Gastrocnemius medialis (tissue), 4 donors: ENCODE results near the gene TMCC2. TPM values are rescaled to one million over a fixed set of nuclear protein-coding genes. Genes with fewer than 3 reads are reported as not detected.
A peak's percentile ranks its signal among the peaks of the same experiment; 100 is the strongest.

ENCODE experiments used
- ATAC-seq, 2 donors: fragments of 150-250 bp; one replicate each; pipeline ENCODE4 v1.9.1; 2016
- DNase-seq, 2 donors: peaks; one replicate each; pipeline ENCODE4 v3.0.0-alpha.2; 2019
- H3K27ac ChIP-seq, 4 donors: fragments of 200-600 bp; sonication (generic); 1 replicate in 1 of 4; 2 replicates in 3 of 4; pipeline ENCODE4 v1.5.1; 2016 to 2018; ENCODE audit warnings: mild to moderate bottlenecking in 2 of 4, moderate library complexity in 1 of 4
- H3K27me3 ChIP-seq, 3 donors: fragments of 200-600 bp; sonication (generic) in 2 of 3; 1 replicate in 1 of 3; 2 replicates in 2 of 3; pipeline versions ENCODE4 v1.5.1 to v1.6.0; 2016 to 2019; ENCODE audit warnings: mild to moderate bottlenecking in 1 of 3, moderate library complexity in 1 of 3
- H3K36me3 ChIP-seq, 2 donors: fragments of 200-600 bp; sonication (generic) in 1 of 2; one replicate each; pipeline ENCODE4 v1.5.1; 2017 to 2018
- H3K4me1 ChIP-seq, 2 donors: fragments of 200-600 bp; sonication (generic) in 1 of 2; one replicate each; pipeline ENCODE4 v1.5.1; 2016 to 2017; ENCODE audit warnings: mild to moderate bottlenecking in 2 of 2
- H3K4me3 ChIP-seq, 4 donors: fragments of 200-600 bp; sonication (generic) in 3 of 4; 1 replicate in 1 of 4; 2 replicates in 3 of 4; pipeline ENCODE4 v1.5.1; 2016 to 2019; ENCODE audit warnings: mild to moderate bottlenecking in 2 of 4
- H3K9me3 ChIP-seq, 3 donors: fragments of 200-600 bp; sonication (generic) in 2 of 3; 1 replicate in 1 of 3; 2 replicates in 2 of 3; pipeline ENCODE4 v1.5.1; 2016 to 2019
- POLR2A ChIP-seq, 2 donors: fragments of 450-650 bp; IDR thresholded peaks; one replicate each; pipeline ENCODE4 v1.6.1; 2017; ENCODE audit warnings: antibody characterized with exemption in 2 of 2, mild to moderate bottlenecking in 2 of 2, moderate library complexity in 2 of 2
- in situ Hi-C, 4 donors: fragments of 200-750 bp; cut with MboI; loops; one replicate each; pipeline versions ENCODE4 v1.15.0 to v1.8.0; 2017; ENCODE audit warnings: low sequenced_read_pairs in 4 of 4
- intact Hi-C: fragments of 100-400 bp; cut with DNase I; formaldehyde crosslinking; loops from one replicate; pipeline ENCODE4 v1.15.1; 2023; ENCODE audit warnings: low total_unique reads
- total RNA-seq, 4 donors: library from RNA; depleted of rRNA; stranded (reverse); fragments of >200 nt; gene quantifications; one replicate each; pipeline versions ENCODE4 v1.1.0 to v1.2.3, GENCODE V29; 2016
- TF ChIP-seq, protein P1 (sequence below), 5 experiments: fragments of 450-650 bp in 3 of 5; fragments of 200-600 bp in 2 of 5; sonication (generic) in 2 of 5; IDR thresholded peaks in 4 of 5; conservative IDR thresholded peaks in 1 of 5; 1 replicate in 4 of 5; 2 replicates in 1 of 5; pipeline ENCODE4 v1.5.1; 2016 to 2019; ENCODE audit warnings: antibody characterized with exemption in 5 of 5, mild to moderate bottlenecking in 3 of 5, moderate library complexity in 3 of 5

TMCC2 gene
- total RNA-seq, 4 donors from 2014 or later = 1.1 to 7.6 (median 5.6) TPM

DNA sequence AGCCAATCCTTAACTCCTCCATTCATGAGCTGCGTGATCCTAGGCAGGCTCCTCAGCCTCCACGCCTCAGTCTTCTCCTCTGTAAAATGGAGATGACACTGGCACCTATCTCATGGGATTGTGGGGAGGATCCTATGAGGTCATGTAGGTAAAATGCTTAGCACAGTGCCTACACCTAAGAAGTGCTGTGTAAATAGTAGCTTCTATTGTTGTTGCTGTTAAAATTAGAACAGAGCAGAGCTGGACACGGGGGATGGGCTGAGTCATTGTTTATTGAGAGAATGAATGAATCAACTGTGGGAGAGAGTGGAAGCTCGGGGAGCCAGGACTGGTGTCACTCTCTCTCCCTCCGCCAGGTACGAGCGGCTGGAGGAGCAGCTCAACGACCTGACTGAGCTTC, 43.0 kb downstream of the TMCC2 start:
- Histone ChIP-seq H3K9me3 (no peaks in the 10 kb centered on the region), H3K27ac (peak overlapping the region; percentile 77 to 91 (median 82)), H3K4me3 (no peak overlapping the region), H3K36me3 (peaks cover 0 to 5% of the 10 kb centered on the region in 2 donors), H3K27me3 (no peaks in the 10 kb centered on the region), H3K4me1 (peaks cover 29 to 43% of the 10 kb centered on the region in 2 donors)
- DNase-seq = peak; percentile 68 to 80
- in situ Hi-C loops = loop anchor here in 2 of 4 donors (5.0 to 25.0 kb wide), 2 partner anchors 57 to 283 kb away; no protein-coding TSS in a partner anchor
- intact Hi-C loops = no loop called here
- TF ChIP-seq POLR2A (IDR thresholded peaks at IDR 0.05) = peak in 1 of 2 donors; percentile 9
- TF ChIP-seq, protein P1, sequence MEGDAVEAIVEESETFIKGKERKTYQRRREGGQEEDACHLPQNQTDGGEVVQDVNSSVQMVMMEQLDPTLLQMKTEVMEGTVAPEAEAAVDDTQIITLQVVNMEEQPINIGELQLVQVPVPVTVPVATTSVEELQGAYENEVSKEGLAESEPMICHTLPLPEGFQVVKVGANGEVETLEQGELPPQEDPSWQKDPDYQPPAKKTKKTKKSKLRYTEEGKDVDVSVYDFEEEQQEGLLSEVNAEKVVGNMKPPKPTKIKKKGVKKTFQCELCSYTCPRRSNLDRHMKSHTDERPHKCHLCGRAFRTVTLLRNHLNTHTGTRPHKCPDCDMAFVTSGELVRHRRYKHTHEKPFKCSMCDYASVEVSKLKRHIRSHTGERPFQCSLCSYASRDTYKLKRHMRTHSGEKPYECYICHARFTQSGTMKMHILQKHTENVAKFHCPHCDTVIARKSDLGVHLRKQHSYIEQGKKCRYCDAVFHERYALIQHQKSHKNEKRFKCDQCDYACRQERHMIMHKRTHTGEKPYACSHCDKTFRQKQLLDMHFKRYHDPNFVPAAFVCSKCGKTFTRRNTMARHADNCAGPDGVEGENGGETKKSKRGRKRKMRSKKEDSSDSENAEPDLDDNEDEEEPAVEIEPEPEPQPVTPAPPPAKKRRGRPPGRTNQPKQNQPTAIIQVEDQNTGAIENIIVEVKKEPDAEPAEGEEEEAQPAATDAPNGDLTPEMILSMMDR (IDR thresholded peaks at IDR 0.05 in 4 of 5, conservative IDR thresholded peaks at IDR 0.05 in 1 of 5) = no peak
- peak; percentile 84 to 88 for ATAC-seq

DNA sequence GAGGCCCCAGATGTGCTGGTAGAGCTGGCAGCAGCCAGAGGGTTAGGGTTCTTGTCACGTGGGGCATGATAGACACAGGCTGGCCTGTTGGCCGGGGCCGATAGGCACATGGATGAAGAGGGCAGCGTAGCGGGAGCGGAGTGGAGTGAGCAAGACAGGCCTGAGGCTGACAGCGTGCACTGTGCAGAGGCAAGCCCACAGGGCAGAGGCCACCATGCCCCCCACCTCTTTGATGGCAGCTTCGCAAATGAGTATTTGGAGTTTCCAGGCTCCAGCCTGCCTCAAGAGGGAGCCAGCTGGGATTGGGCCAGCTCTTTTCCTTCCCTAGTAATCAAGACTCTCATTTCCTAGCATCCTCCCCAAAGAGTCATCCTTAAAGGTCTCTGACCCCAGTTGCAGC, 43.5 kb downstream of the TMCC2 start:
- H3K4me1 ChIP-seq = peaks cover 29 to 43% of the 10 kb centered on the region in 2 donors
- no peaks in the 10 kb centered on the region for H3K27me3 ChIP-seq
- no peak overlapping the region for H3K4me3 ChIP-seq
- DNase-seq (no peak), ATAC-seq (peak; percentile 6 to 10)
- intact Hi-C loops = no loop called here
- peak overlapping the region; percentile 77 to 91 (median 82) for H3K27ac ChIP-seq
- TF ChIP-seq POLR2A (IDR thresholded peaks at IDR 0.05) = no peak
- TF ChIP-seq, protein P1 (IDR thresholded peaks at IDR 0.05 in 4 of 5, conservative IDR thresholded peaks at IDR 0.05 in 1 of 5) = no peak
- H3K9me3 ChIP-seq = no peaks in the 10 kb centered on the region
- in situ Hi-C loops = loop anchor here in 2 of 4 donors (5.0 to 25.0 kb wide), 2 partner anchors 56 to 284 kb away; no protein-coding TSS in a partner anchor
- H3K36me3 ChIP-seq = peaks cover 0 to 5% of the 10 kb centered on the region in 2 donors

DNA sequence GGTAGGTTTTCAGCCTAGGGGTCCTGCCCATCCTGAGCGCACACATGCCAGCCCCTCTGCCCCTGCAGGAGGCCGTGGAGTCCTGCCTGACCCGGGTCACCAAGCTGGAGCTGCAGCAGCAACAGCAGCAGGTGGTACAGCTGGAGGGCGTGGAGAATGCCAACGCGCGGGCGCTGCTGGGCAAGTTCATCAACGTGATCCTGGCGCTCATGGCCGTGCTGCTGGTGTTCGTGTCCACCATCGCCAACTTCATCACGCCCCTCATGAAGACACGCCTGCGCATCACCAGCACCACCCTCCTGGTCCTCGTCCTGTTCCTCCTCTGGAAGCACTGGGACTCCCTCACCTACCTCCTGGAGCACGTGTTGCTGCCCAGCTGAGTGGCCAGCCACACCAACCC, 44.0 kb downstream of the TMCC2 start:
- no peak overlapping the region for H3K4me3 ChIP-seq
- no peak for DNase-seq
- intact Hi-C loops = no loop called here
- peaks cover 25 to 39% of the 10 kb centered on the region in 2 donors for H3K4me1 ChIP-seq
- ATAC-seq = no peak
- in situ Hi-C loops = loop anchor here in 2 of 4 donors (5.0 to 25.0 kb wide), 2 partner anchors 56 to 284 kb away; no protein-coding TSS in a partner anchor
- no peak for TF ChIP-seq POLR2A (IDR thresholded peaks at IDR 0.05)
- TF ChIP-seq, protein P1 (IDR thresholded peaks at IDR 0.05 in 4 of 5, conservative IDR thresholded peaks at IDR 0.05 in 1 of 5) = no peak
- H3K27ac ChIP-seq = peak overlapping the region; percentile 77 to 91 (median 82)
- peaks cover 0 to 5% of the 10 kb centered on the region in 2 donors for H3K36me3 ChIP-seq
- H3K9me3 ChIP-seq = no peaks in the 10 kb centered on the region
- H3K27me3 ChIP-seq = no peaks in the 10 kb centered on the region

GRCh38 chr1:205272536-205272935, 44.8 kb downstream of the TMCC2 start:
- Histone ChIP-seq H3K9me3 (no peaks in the 10 kb centered on the region), H3K36me3 (peaks cover 0 to 5% of the 10 kb centered on the region in 2 donors), H3K27ac (peak overlapping the region in 2 of 4 donors; percentile 81 to 91), H3K4me3 (no peak overlapping the region), H3K4me1 (peaks cover 17 to 31% of the 10 kb centered on the region in 2 donors), H3K27me3 (no peaks in the 10 kb centered on the region)
- intact Hi-C loops (no loop called here), in situ Hi-C loops (loop anchor here in 2 of 4 donors (5.0 to 25.0 kb wide), 2 partner anchors 55 to 285 kb away; no protein-coding TSS in a partner anchor)
- ATAC-seq = no peak
- TF ChIP-seq, protein P1 (IDR thresholded peaks at IDR 0.05 in 4 of 5, conservative IDR thresholded peaks at IDR 0.05 in 1 of 5) = no peak
- DNase-seq = no peak
